Measurements from ENCODE around the gene PLXDC1. TPM values are rescaled to one million over a fixed set of nuclear protein-coding genes. Genes with fewer than 3 reads are reported as not detected.
A peak's percentile ranks its signal among the peaks of the same experiment; 100 is the strongest.

PLXDC1 gene
- total RNA-seq, 1 experiment from 2014 or later, result 2.0 TPM

DNA sequence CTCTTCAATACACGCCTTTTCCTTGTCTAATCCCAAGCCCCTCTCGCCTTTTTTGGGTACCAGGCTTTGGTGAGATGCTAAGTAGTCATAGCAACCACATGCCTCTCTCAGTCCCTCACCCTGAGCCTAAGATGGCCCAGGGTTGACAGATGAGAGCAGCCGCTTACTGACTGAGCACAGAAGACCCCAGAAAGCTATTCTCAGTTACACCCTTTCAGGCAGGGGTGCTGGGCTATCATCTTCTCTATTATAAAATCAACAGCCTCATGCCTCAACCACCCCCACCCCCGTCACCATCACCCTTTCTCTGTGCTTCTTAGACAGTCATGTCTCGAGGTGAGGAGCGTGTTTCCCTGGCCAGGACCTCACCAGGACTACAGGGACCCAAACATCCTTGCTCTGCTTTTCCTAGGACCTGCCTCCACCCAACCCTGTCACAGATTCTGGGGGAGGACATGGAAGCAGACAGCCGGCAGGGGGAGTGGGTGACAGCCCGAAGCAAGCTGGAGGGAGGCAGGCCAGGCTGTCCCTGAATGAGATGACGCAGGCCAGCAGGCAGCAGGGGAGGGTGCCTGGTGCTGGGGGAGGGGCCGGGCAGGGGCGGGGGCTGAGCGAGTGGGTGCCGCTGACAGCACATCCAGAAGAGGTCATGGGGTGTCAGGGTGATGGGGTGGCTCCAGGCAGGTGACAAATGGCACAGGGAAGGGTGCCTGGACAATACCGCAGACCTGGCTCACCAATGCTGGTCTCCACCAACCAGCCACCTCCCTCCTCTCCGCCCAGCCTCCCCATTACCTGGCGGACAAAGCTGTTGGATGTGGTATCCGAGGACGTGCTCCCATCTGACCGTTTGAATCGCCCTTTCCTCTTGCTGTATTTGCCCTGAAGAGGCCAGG is 42.9 kb upstream of the PLXDC1 start:
- H2BK12ac ChIP-seq (ENCODE audit: insufficient read length, low read depth, low read length), result no peak overlapping the region
- Mint-ChIP-seq H3K4me3 (peak overlapping the region; percentile 26 to 74), H3K9me3 (no peaks in the 10 kb centered on the region), H3K27me3 (ENCODE audit: low read depth) (no peaks in the 10 kb centered on the region), H3K27ac (peak overlapping the region in 2 of 3 experiments; percentile 87 to 89; a peak in 5 of 7 replicates), H3K36me3 (ENCODE audit: insufficient read depth in 1 of 3, low read depth in 3 of 3) (peaks cover 13 to 32% (median 29%) of the 10 kb centered on the region in 3 experiments; a peak in 6 of 7 replicates), H3K4me1 (peaks cover 27 to 38% of the 10 kb centered on the region in 2 experiments)
- H3K9me3 ChIP-seq (ENCODE audit: control insufficient read depth, low read depth, low read length), result no peaks in the 10 kb centered on the region
- no peak overlapping the region for H3K14ac ChIP-seq (ENCODE audit: insufficient read depth, low read length)
- no peak overlapping the region for H2BK15ac ChIP-seq (ENCODE audit: low read depth, low read length)
- H3K79me2 ChIP-seq (ENCODE audit: insufficient read depth, low read length), result peaks cover 6% of the 10 kb centered on the region; the same call in 1 of the 2 replicates
- H3K56ac ChIP-seq (ENCODE audit: insufficient read length, low read depth, low read length), result no peak overlapping the region
- peaks cover 4% of the 10 kb centered on the region for H3K79me1 ChIP-seq (ENCODE audit: insufficient read depth, low read depth, low read length, poor library complexity, severe bottlenecking)
- no peak overlapping the region for H4K8ac ChIP-seq (replicated peaks; ENCODE audit: insufficient read length, low read depth, low read length)
- no peak overlapping the region for H3K23ac ChIP-seq (ENCODE audit: insufficient read length, low read depth, low read length)
- H3T11ph ChIP-seq (ENCODE audit: low read length), result no peak overlapping the region
- TF ChIP-seq, protein P1, sequence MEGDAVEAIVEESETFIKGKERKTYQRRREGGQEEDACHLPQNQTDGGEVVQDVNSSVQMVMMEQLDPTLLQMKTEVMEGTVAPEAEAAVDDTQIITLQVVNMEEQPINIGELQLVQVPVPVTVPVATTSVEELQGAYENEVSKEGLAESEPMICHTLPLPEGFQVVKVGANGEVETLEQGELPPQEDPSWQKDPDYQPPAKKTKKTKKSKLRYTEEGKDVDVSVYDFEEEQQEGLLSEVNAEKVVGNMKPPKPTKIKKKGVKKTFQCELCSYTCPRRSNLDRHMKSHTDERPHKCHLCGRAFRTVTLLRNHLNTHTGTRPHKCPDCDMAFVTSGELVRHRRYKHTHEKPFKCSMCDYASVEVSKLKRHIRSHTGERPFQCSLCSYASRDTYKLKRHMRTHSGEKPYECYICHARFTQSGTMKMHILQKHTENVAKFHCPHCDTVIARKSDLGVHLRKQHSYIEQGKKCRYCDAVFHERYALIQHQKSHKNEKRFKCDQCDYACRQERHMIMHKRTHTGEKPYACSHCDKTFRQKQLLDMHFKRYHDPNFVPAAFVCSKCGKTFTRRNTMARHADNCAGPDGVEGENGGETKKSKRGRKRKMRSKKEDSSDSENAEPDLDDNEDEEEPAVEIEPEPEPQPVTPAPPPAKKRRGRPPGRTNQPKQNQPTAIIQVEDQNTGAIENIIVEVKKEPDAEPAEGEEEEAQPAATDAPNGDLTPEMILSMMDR (conservative IDR thresholded peaks at IDR 0.05), result peak; percentile 61
- no peak overlapping the region for H2BK5ac ChIP-seq (ENCODE audit: insufficient read length, low read length)
- H3K18ac ChIP-seq (ENCODE audit: insufficient read length, low read depth, low read length), result no peak overlapping the region
- H3K4me1 ChIP-seq (ENCODE audit: insufficient read depth, low read length), result peaks cover 4% of the 10 kb centered on the region; the same call in 1 of the 2 replicates
- peaks cover 7% of the 10 kb centered on the region for H3K23me2 ChIP-seq (ENCODE audit: insufficient read length, low read depth, low read length, poor library complexity, severe bottlenecking)
- H2AFZ ChIP-seq (ENCODE audit: low read length), result no peak overlapping the region
- H4K20me1 ChIP-seq (ENCODE audit: control insufficient read depth, insufficient read depth, insufficient read length), result peaks cover 4% of the 10 kb centered on the region
- no peak overlapping the region for H2AK5ac ChIP-seq (ENCODE audit: insufficient read length, low read length)
- no peak overlapping the region for H2BK20ac ChIP-seq (ENCODE audit: low read depth, low read length, poor library complexity, severe bottlenecking)
- no peak overlapping the region for H4K91ac ChIP-seq (ENCODE audit: insufficient read length, low read depth, low read length)
- H3K4ac ChIP-seq (ENCODE audit: low read depth, low read length), result no peak overlapping the region
- peak overlapping the region; percentile 68 for H3K4me2 ChIP-seq (ENCODE audit: insufficient read depth, insufficient read length, low read length)
- peaks cover 4% of the 10 kb centered on the region; the same call in 1 of the 2 replicates for H3K27me3 ChIP-seq (ENCODE audit: insufficient read depth, low read length)
- no CpG with 5 or more reads among the region's 20 CpGs for WGBS (ENCODE audit: extremely low coverage, insufficient read length, low lambda C conversion rate)
- no peak overlapping the region for H3K27ac ChIP-seq (ENCODE audit: insufficient read length, low read depth, low read length)
- H4K5ac ChIP-seq (ENCODE audit: insufficient read length, low read depth, low read length), result no peak overlapping the region
- H3K9ac ChIP-seq (ENCODE audit: extremely low read depth, insufficient read length, low read length), result no peak overlapping the region
- no peak overlapping the region for H2BK120ac ChIP-seq (ENCODE audit: low read depth, low read length, poor library complexity, severe bottlenecking)
- DNase-seq, result peak; percentile 93
